Measurements from ENCODE around the gene KAT5. TPM values are rescaled to one million over a fixed set of nuclear protein-coding genes. Genes with fewer than 3 reads are reported as not detected.

The KAT5 gene
- total and polyA plus RNA-seq, 2 of the 4 experiments (the other 2 are of a cell fraction): 33.3 to 34.2 TPM

DNA sequence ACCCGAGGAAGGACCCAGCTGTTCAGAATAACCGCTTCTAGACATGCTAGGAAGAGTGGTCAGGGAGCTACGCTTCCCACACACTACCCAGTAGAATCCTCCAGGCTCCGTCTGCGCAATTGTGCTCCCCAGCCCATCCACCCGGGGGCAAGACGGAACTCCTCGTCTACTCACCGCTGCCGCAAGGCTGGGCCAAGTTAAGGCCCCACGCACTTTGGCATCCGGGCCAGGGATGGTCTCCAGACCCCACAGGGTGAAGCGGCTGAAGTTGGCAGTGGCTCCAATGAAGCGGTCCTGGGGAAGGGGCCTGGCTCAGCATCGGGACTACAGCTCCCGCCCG lies 7.8 kb downstream of the KAT5 start:
- POLR2A ChIA-PET (ENCODE audit: unreplicated experiment): no interaction called here
- CTCF ChIA-PET: interaction anchor here (0.5 to 2.2 kb wide), 3 partner anchors 60 to 270 kb away, joined by 3 to 8 read pairs (median 7); no protein-coding TSS in a partner anchor
- peak overlapping the region; percentile 82 for H3K4me2 ChIP-seq (ENCODE audit: low read depth, low read length)
- H3K79me1 ChIP-seq (ENCODE audit: low read depth in 1 of 2, low read length in 2 of 2): peaks cover 14 to 46% of the 10 kb centered on the region in 2 experiments; a peak in 3 of 4 replicates
- WGBS, 2 experiments (ENCODE audit: extremely low coverage in 2 of 2, insufficient read length in 1 of 2): 2% methylated on average over 13 of the region's 17 CpGs; no CpG with 5 or more reads in 1 of the 2 experiments
- peak overlapping the region; percentile 85 for H3K9ac ChIP-seq (ENCODE audit: low read depth, low read length)
- H2AFZ ChIP-seq (replicated peaks; ENCODE audit: low read length, poor library complexity): peak overlapping the region; percentile 100
- H2BK20ac ChIP-seq (ENCODE audit: low read depth, low read length): no peak overlapping the region
- H2BK15ac ChIP-seq (ENCODE audit: low read depth, low read length): no peak overlapping the region
- peaks cover 5% of the 10 kb centered on the region; the same call in 1 of the 2 replicates for H3K9me1 ChIP-seq (ENCODE audit: insufficient read depth, low read length)
- ATAC-seq (ENCODE audit: low read depth) (peak; percentile 45), DNase-seq (peak; percentile 36)
- dilution Hi-C loops (cut with HindIII; ENCODE audit: low sequenced_read_pairs, unreplicated experiment) (no loop called here), in situ Hi-C loops (cut with MboI; ENCODE audit: low sequenced_read_pairs) (loop anchor here (10.0 kb wide), 1 partner anchor 265 kb away; no protein-coding TSS in a partner anchor), intact Hi-C loops (cut with micrococcal nuclease) (loop anchor here (1.0 kb wide), 1 partner anchor 8 kb away; the partner anchor contains the start of gene KAT5)
- 0 out of 2 replicates have a peak overlapping the region, but pooled peaks have one; percentile 89 for H2AK5ac ChIP-seq (ENCODE audit: low read depth, low read length)
- peak overlapping the region; percentile 75 for H3K4me3 ChIP-seq (ENCODE audit: insufficient read depth, low read depth, low read length)
- TF ChIP-seq SMC3 (IDR thresholded peaks at IDR 0.05; ENCODE audit: low read depth, low read length) (no peak), MAZ (IDR thresholded peaks at IDR 0.05; ENCODE audit: borderline replicate concordance, low read depth, low read length) (no peak; the same call in 1 of the 2 replicates), FOS (IDR thresholded peaks at IDR 0.05; ENCODE audit: low read depth, low read length) (no peak), NFE2L2 (IDR thresholded peaks at IDR 0.05; ENCODE audit: low read depth, low read length) (no peak), MAFK (IDR thresholded peaks at IDR 0.05; ENCODE audit: low read depth, low read length) (no peak), MXI1 (IDR thresholded peaks at IDR 0.05; ENCODE audit: borderline replicate concordance, low read depth, low read length) (no peak)
- TF ChIP-seq, protein P1, sequence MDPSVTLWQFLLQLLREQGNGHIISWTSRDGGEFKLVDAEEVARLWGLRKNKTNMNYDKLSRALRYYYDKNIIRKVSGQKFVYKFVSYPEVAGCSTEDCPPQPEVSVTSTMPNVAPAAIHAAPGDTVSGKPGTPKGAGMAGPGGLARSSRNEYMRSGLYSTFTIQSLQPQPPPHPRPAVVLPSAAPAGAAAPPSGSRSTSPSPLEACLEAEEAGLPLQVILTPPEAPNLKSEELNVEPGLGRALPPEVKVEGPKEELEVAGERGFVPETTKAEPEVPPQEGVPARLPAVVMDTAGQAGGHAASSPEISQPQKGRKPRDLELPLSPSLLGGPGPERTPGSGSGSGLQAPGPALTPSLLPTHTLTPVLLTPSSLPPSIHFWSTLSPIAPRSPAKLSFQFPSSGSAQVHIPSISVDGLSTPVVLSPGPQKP (IDR thresholded peaks at IDR 0.05; ENCODE audit: borderline replicate concordance, low read depth, low read length): no peak
- peak overlapping the region; percentile 95 for H2AK9ac ChIP-seq (replicated peaks; ENCODE audit: low read depth, low read length, poor library complexity)
- H3K4me1 ChIP-seq (ENCODE audit: control insufficient read depth, insufficient read depth, low read length): peaks cover 6% of the 10 kb centered on the region; the same call in 1 of the 2 replicates
- no TSS peak for BruUV-seq (replicated peaks)
- H2BK120ac ChIP-seq (ENCODE audit: low read depth, low read length): no peak overlapping the region
- peak overlapping the region; percentile 75; the same call in 1 of the 2 replicates for H3K4ac ChIP-seq (ENCODE audit: low read depth, low read length)
- H3K18ac ChIP-seq (ENCODE audit: low read depth, low read length): no peak overlapping the region
- no peaks in the 10 kb centered on the region for H3K9me3 ChIP-seq (ENCODE audit: control insufficient read depth, insufficient read depth, low read length)
- peak overlapping the region; percentile 63; the same call in 1 of the 2 replicates for H3K56ac ChIP-seq (ENCODE audit: extremely low read depth, insufficient read depth, low read length)
- H4K20me1 ChIP-seq (ENCODE audit: insufficient read depth, low read length): peaks cover 26% of the 10 kb centered on the region
- H4K91ac ChIP-seq (ENCODE audit: insufficient read depth, low read depth, low read length): no peak overlapping the region; the same call in 1 of the 2 replicates
- H3K23ac ChIP-seq (ENCODE audit: low read depth, low read length): peak overlapping the region; percentile 84; the same call in 1 of the 2 replicates
- peak overlapping the region; percentile 46 to 81; a peak in 2 of 4 replicates for H4K8ac ChIP-seq (ENCODE audit: low read depth in 2 of 2, low read length in 2 of 2)
- peak overlapping the region; percentile 95 for H3K27ac ChIP-seq (ENCODE audit: insufficient read depth, low read length)
- H3K36me3 ChIP-seq (ENCODE audit: control insufficient read depth, insufficient read depth, low read length): peaks cover 37% of the 10 kb centered on the region
- H3K14ac ChIP-seq (replicated peaks; ENCODE audit: low read depth, low read length): peak overlapping the region; percentile 62
- H2BK5ac ChIP-seq (ENCODE audit: low read depth, low read length, poor library complexity, severe bottlenecking): peak overlapping the region; percentile 37
- no peak overlapping the region for H4K5ac ChIP-seq (ENCODE audit: low read depth, low read length)
- no peaks in the 10 kb centered on the region for H3K27me3 ChIP-seq (ENCODE audit: control insufficient read depth, insufficient read depth, low read length)
